Activated CD8-positive, alpha-beta T cell treated with anti-CD3 and anti-CD28 coated beads, Interleukin-2, amount 10 ng/mL, durations not matched to agents 7 days and 5 days (primary cell): ENCODE measurements around the gene SEPTIN6. TPM values are rescaled to one million over a fixed set of nuclear protein-coding genes. Genes with fewer than 3 reads are reported as not detected.
"Not testable (repeated sequence)": the region's sequence is repeated elsewhere in the genome, so short reads cannot be mapped to it uniquely, and the experiment has no call there.

Experiments used
- ATAC-seq: fragments of 150-1000 bp; cut with Tn5 transposase; one replicate; pipeline ENCODE4 v1.10.0; 2021; ENCODE audit warnings: moderate library complexity
- CTCF ChIA-PET: fragments of 350-600 bp; sonication (Branson Sonifier 250); formaldehyde crosslinking; loops from one replicate; lab custom pipeline; 2021; ENCODE audit warnings: antibody characterized with exemption; lab: Charles Lee
- POLR2A ChIA-PET: fragments of 350-600 bp; sonication (Branson Sonifier 250); formaldehyde crosslinking; loops from one replicate; lab custom pipeline; 2021; ENCODE audit warnings: antibody characterized with exemption; lab: Charles Lee
- DNase-seq: peaks from one replicate; pipeline ENCODE4 v3.0.0-alpha.2; 2020
- H3K27ac Mint-ChIP-seq: one replicate; pipeline ENCODE4 v1.8.0; 2021; ENCODE audit warnings: mild to moderate bottlenecking, mixed read lengths
- H3K27me3 Mint-ChIP-seq: one replicate; pipeline ENCODE4 v1.8.0; 2021; ENCODE audit warnings: low read depth, mixed read lengths
- H3K36me3 Mint-ChIP-seq: one replicate; pipeline ENCODE4 v1.8.0; 2021; ENCODE audit warnings: low read depth, mixed read lengths
- H3K4me1 Mint-ChIP-seq: one replicate; pipeline ENCODE4 v1.8.0; 2021; ENCODE audit warnings: low read depth, mixed read lengths
- H3K4me3 Mint-ChIP-seq: one replicate; pipeline ENCODE4 v1.8.0; 2021; ENCODE audit warnings: mild to moderate bottlenecking, mixed read lengths
- H3K9me3 Mint-ChIP-seq: one replicate; pipeline ENCODE4 v1.8.0; 2022; ENCODE audit warnings: mixed read lengths; ENCODE audit not compliant: insufficient read depth
- total RNA-seq, 2 experiments: library from RNA; stranded (reverse); gene quantifications; one replicate each; pipeline ENCODE4 v1.2.3, GENCODE V29; 2021

Gene SEPTIN6
- total RNA-seq, 2 experiments from 2014 or later, result 303 to 312 TPM

GRCh38 chrX:119688911-119689321, 4.1 kb downstream of the SEPTIN6 start:
- Mint-ChIP-seq H3K27ac (peak overlapping the region; percentile 99), H3K4me1 (peaks cover 54% of the 10 kb centered on the region), H3K9me3 (no peaks in the 10 kb centered on the region), H3K4me3 (peak overlapping the region; percentile 92), H3K36me3 (peaks cover 62% of the 10 kb centered on the region), H3K27me3 (no peaks in the 10 kb centered on the region)
- ChIA-PET CTCF (interaction anchor here (1.2 to 3.7 kb wide), 4 partner anchors 10 to 65 kb away, joined by 3 to 17 read pairs (median 6); no protein-coding TSS in a partner anchor), POLR2A (interaction anchor here (0.9 to 5.8 kb wide), 7 partner anchors 11 to 82 kb away, joined by 3 to 198 read pairs (median 4); partner anchors contain the start of gene NKRF)
- ATAC-seq (no peak), DNase-seq (no peak)

- no peak for ATAC-seq
- H3K27ac Mint-ChIP-seq, result peak overlapping the region; percentile 99
- H3K27me3 Mint-ChIP-seq, result no peaks in the 10 kb centered on the region
- H3K36me3 Mint-ChIP-seq, result peaks cover 68% of the 10 kb centered on the region
- CTCF ChIA-PET, result interaction anchor here (1.4 kb wide), 1 partner anchor 42 kb away, joined by 7 read pairs; no protein-coding TSS in a partner anchor
- H3K4me3 Mint-ChIP-seq, result peak overlapping the region; percentile 92
- no peak for DNase-seq
- H3K4me1 Mint-ChIP-seq, result peaks cover 57% of the 10 kb centered on the region
- POLR2A ChIA-PET, result interaction anchor here (1.0 to 5.8 kb wide), 2 partner anchors 10 to 39 kb away, joined by 3 to 198 read pairs; no protein-coding TSS in a partner anchor
- H3K9me3 Mint-ChIP-seq, result no peaks in the 10 kb centered on the region
Observed at GRCh38 chrX:119687661-119688413, 5.1 kb downstream of the SEPTIN6 start.

- POLR2A ChIA-PET, result interaction anchor here (1.2 to 2.5 kb wide), 5 partner anchors 10 to 106 kb away, joined by 6 to 15 read pairs (median 9); partner anchors contain the start of gene RPL39
- peak overlapping the region; percentile 99 for H3K27ac Mint-ChIP-seq
- ATAC-seq, result no peak
- DNase-seq, result peak; percentile 38
- H3K9me3 Mint-ChIP-seq, result no peaks in the 10 kb centered on the region
- no peaks in the 10 kb centered on the region for H3K27me3 Mint-ChIP-seq
- H3K4me3 Mint-ChIP-seq, result peak overlapping the region; percentile 92
- CTCF ChIA-PET, result interaction anchor here (1.4 to 1.5 kb wide), 3 partner anchors 10 to 72 kb away, joined by 3 to 5 read pairs (median 3); no protein-coding TSS in a partner anchor
- H3K36me3 Mint-ChIP-seq, result peaks cover 61% of the 10 kb centered on the region
- H3K4me1 Mint-ChIP-seq, result peaks cover 65% of the 10 kb centered on the region
Observed at GRCh38 chrX:119686087-119686691, 6.8 kb downstream of the SEPTIN6 start.

GRCh38 chrX:119685225-119686066, 7.5 kb downstream of the SEPTIN6 start:
- peaks cover 69% of the 10 kb centered on the region for H3K4me1 Mint-ChIP-seq
- H3K9me3 Mint-ChIP-seq, result no peaks in the 10 kb centered on the region
- CTCF ChIA-PET, result interaction anchor here (0.8 to 1.5 kb wide), 4 partner anchors 10 to 73 kb away, joined by 3 to 5 read pairs (median 3); no protein-coding TSS in a partner anchor
- peak; percentile 71 for DNase-seq
- POLR2A ChIA-PET, result interaction anchor here (0.6 to 4.6 kb wide), 11 partner anchors 8 to 106 kb away, joined by 3 to 154 read pairs (median 6); partner anchors contain the start of genes RPL39 and SEPTIN6
- no peaks in the 10 kb centered on the region for H3K27me3 Mint-ChIP-seq
- peak overlapping the region; percentile 92 for H3K4me3 Mint-ChIP-seq
- peak overlapping the region; percentile 99 for H3K27ac Mint-ChIP-seq
- H3K36me3 Mint-ChIP-seq, result peaks cover 58% of the 10 kb centered on the region
- peak; percentile 58 for ATAC-seq

GRCh38 chrX:119684916-119685224, 8.1 kb downstream of the SEPTIN6 start:
- ChIA-PET POLR2A (interaction anchor here (0.6 to 4.6 kb wide), 11 partner anchors 8 to 107 kb away, joined by 3 to 154 read pairs (median 6); partner anchors contain the start of genes RPL39 and SEPTIN6), CTCF (interaction anchor here (0.8 to 1.5 kb wide), 5 partner anchors 9 to 73 kb away, joined by 3 to 5 read pairs (median 3); no protein-coding TSS in a partner anchor)
- H3K4me3 Mint-ChIP-seq, result peak overlapping the region; percentile 92
- peaks cover 67% of the 10 kb centered on the region for H3K4me1 Mint-ChIP-seq
- DNase-seq, result no peak
- no peak for ATAC-seq
- peak overlapping the region; percentile 99 for H3K27ac Mint-ChIP-seq
- H3K9me3 Mint-ChIP-seq, result no peaks in the 10 kb centered on the region
- H3K36me3 Mint-ChIP-seq, result peaks cover 53% of the 10 kb centered on the region
- no peaks in the 10 kb centered on the region for H3K27me3 Mint-ChIP-seq

- Mint-ChIP-seq H3K4me3 (peak overlapping the region; percentile 92), H3K4me1 (peaks cover 67% of the 10 kb centered on the region), H3K27ac (peak overlapping the region; percentile 99), H3K36me3 (peaks cover 53% of the 10 kb centered on the region)
- H3K27me3 Mint-ChIP-seq, DNase-seq, ATAC-seq, H3K9me3 Mint-ChIP-seq: not testable (repeated sequence)
- ChIA-PET CTCF (interaction anchor here (1.2 to 2.9 kb wide), 3 partner anchors 8 to 45 kb away, joined by 3 to 29 read pairs (median 5); partner anchors contain the start of gene SEPTIN6), POLR2A (interaction anchor here (1.1 to 4.6 kb wide), 6 partner anchors 9 to 71 kb away, joined by 3 to 154 read pairs (median 10); partner anchors contain the start of gene SEPTIN6)
Observed at GRCh38 chrX:119684312-119684711, 8.7 kb downstream of the SEPTIN6 start.

GRCh38 chrX:119682019-119682989, 10.7 kb downstream of the SEPTIN6 start:
- Mint-ChIP-seq H3K9me3 (no peaks in the 10 kb centered on the region), H3K36me3 (peaks cover 46% of the 10 kb centered on the region), H3K27ac (peak overlapping the region; percentile 96), H3K4me1 (peaks cover 63% of the 10 kb centered on the region), H3K4me3 (peak overlapping the region; percentile 73), H3K27me3 (no peaks in the 10 kb centered on the region)
- peak; percentile 58 for DNase-seq
- POLR2A ChIA-PET, result interaction anchor here (0.6 to 4.6 kb wide), 13 partner anchors 10 to 108 kb away, joined by 3 to 154 read pairs (median 4); partner anchors contain the start of gene SEPTIN6
- CTCF ChIA-PET, result interaction anchor here (1.0 to 2.9 kb wide), 4 partner anchors 10 to 73 kb away, joined by 3 to 29 read pairs (median 3); partner anchors contain the start of gene SEPTIN6
- ATAC-seq, result peak; percentile 31

GRCh38 chrX:119677654-119677981, 15.3 kb downstream of the SEPTIN6 start:
- Mint-ChIP-seq H3K36me3 (peaks cover 40% of the 10 kb centered on the region), H3K4me3 (peak overlapping the region; percentile 78), H3K27me3 (no peaks in the 10 kb centered on the region), H3K9me3 (no peaks in the 10 kb centered on the region), H3K4me1 (peaks cover 53% of the 10 kb centered on the region), H3K27ac (peak overlapping the region; percentile 92)
- no peak for ATAC-seq
- ChIA-PET CTCF (interaction anchor here (0.8 to 3.1 kb wide), 7 partner anchors 13 to 77 kb away, joined by 3 to 17 read pairs (median 4); partner anchors contain the start of gene SEPTIN6), POLR2A (interaction anchor here (0.7 to 7.1 kb wide), 4 partner anchors 8 to 17 kb away, joined by 3 to 198 read pairs (median 10); partner anchors contain the start of gene SEPTIN6)
- DNase-seq, result no peak

- ChIA-PET POLR2A (interaction anchor here (0.7 to 7.1 kb wide), 4 partner anchors 9 to 17 kb away, joined by 3 to 198 read pairs (median 10); partner anchors contain the start of gene SEPTIN6), CTCF (interaction anchor here (0.8 to 3.1 kb wide), 7 partner anchors 13 to 77 kb away, joined by 3 to 17 read pairs (median 4); partner anchors contain the start of gene SEPTIN6)
- Mint-ChIP-seq H3K4me1 (peaks cover 55% of the 10 kb centered on the region), H3K9me3 (no peaks in the 10 kb centered on the region), H3K27me3 (no peaks in the 10 kb centered on the region), H3K27ac (peak overlapping the region; percentile 92), H3K4me3 (peak overlapping the region; percentile 78), H3K36me3 (peaks cover 45% of the 10 kb centered on the region)
- ATAC-seq (no peak), DNase-seq (no peak)
Observed at GRCh38 chrX:119676949-119677653, 15.9 kb downstream of the SEPTIN6 start.
